HFFc6 (cell line): ENCODE results near the gene ZNF521. TPM values are rescaled to one million over a fixed set of nuclear protein-coding genes. Genes with fewer than 3 reads are reported as not detected.

Experiments used
- DNase-seq: peaks from one replicate; pipeline ENCODE4 v3.0.0-alpha.2; 2018
- H3K27ac Mint-ChIP-seq: 2 replicates; pipeline ENCODE4 v1.8.0; 2020; ENCODE audit warnings: mild to moderate bottlenecking, mixed read lengths
- H3K27me3 Mint-ChIP-seq: 2 replicates; pipeline ENCODE4 v1.8.0; 2021; ENCODE audit warnings: mild to moderate bottlenecking, moderate library complexity, mixed read lengths; ENCODE audit not compliant: insufficient read depth
- H3K36me3 Mint-ChIP-seq: 2 replicates; pipeline ENCODE4 v1.8.0; 2021; ENCODE audit warnings: low read depth, mixed read lengths
- H3K4me1 Mint-ChIP-seq: 2 replicates; pipeline ENCODE4 v1.8.0; 2020; ENCODE audit warnings: low read depth, mixed read lengths
- H3K4me3 Mint-ChIP-seq: 2 replicates; pipeline ENCODE4 v1.8.0; 2020; ENCODE audit warnings: mild to moderate bottlenecking, moderate library complexity, mixed read lengths
- H3K9me3 Mint-ChIP-seq: 2 replicates; pipeline ENCODE4 v1.8.0; 2020; ENCODE audit warnings: mild to moderate bottlenecking, mixed read lengths
- CTCF ChIP-seq: fragments of 200-600 bp; sonication (generic); IDR thresholded peaks from 2 replicates; pipeline ENCODE4 v1.5.0; 2021; ENCODE audit warnings: antibody characterized with exemption, mild to moderate bottlenecking
- total RNA-seq, 6 experiments: library from RNA; stranded (reverse); fragmentation: NEBNext Ultra II Directional; extraction: Animal tissue kit (Norgen Biotek cat#: 25700); gene quantifications; 2 replicates in 1 of 6; 3 replicates in 5 of 6; pipeline ENCODE4 v1.2.3, GENCODE V29; 2021

Gene ZNF521
- total RNA-seq, 6 experiments from 2014 or later = 0.27 to 5.3 (median 0.84) TPM

GRCh38 chr18:25072205-25072604, 279.8 kb downstream of the ZNF521 start:
- Mint-ChIP-seq H3K27ac (no peak overlapping the region), H3K4me1 (no peaks in the 10 kb centered on the region; the same call in 1 of the 2 replicates), H3K9me3 (peaks cover 3% of the 10 kb centered on the region; the same call in 1 of the 2 replicates), H3K4me3 (no peak overlapping the region), H3K27me3 (peaks cover 3% of the 10 kb centered on the region; the same call in 1 of the 2 replicates), H3K36me3 (peaks cover 5% of the 10 kb centered on the region; the same call in 1 of the 2 replicates)
- DNase-seq = no peak
- TF ChIP-seq CTCF = no peak

- DNase-seq = no peak
- Mint-ChIP-seq H3K4me3 (no peak overlapping the region), H3K27ac (no peak overlapping the region), H3K27me3 (no peaks in the 10 kb centered on the region), H3K36me3 (peaks cover 5% of the 10 kb centered on the region; the same call in 1 of the 2 replicates), H3K9me3 (no peaks in the 10 kb centered on the region; the same call in 1 of the 2 replicates), H3K4me1 (no peaks in the 10 kb centered on the region)
- TF ChIP-seq CTCF = no peak
These were observed 284.5 kb downstream of the ZNF521 start for GRCh38 chr18:25067275-25068025.

GRCh38 chr18:25066516-25066915, 285.4 kb downstream of the ZNF521 start:
- no peak for DNase-seq
- Mint-ChIP-seq H3K27ac (no peak overlapping the region), H3K27me3 (no peaks in the 10 kb centered on the region), H3K9me3 (no peaks in the 10 kb centered on the region; the same call in 1 of the 2 replicates), H3K36me3 (peaks cover 3% of the 10 kb centered on the region; the same call in 1 of the 2 replicates), H3K4me1 (no peaks in the 10 kb centered on the region), H3K4me3 (no peak overlapping the region)
- no peak for TF ChIP-seq CTCF

GRCh38 chr18:25062720-25063119, 289.2 kb downstream of the ZNF521 start:
- TF ChIP-seq CTCF = no peak; the same call in 1 of the 2 replicates
- DNase-seq = no peak
- no peaks in the 10 kb centered on the region for H3K27me3 Mint-ChIP-seq
- H3K27ac Mint-ChIP-seq = no peak overlapping the region
- H3K4me3 Mint-ChIP-seq = no peak overlapping the region
- H3K9me3 Mint-ChIP-seq = no peaks in the 10 kb centered on the region; the same call in 1 of the 2 replicates
- no peaks in the 10 kb centered on the region for H3K4me1 Mint-ChIP-seq
- H3K36me3 Mint-ChIP-seq = no peaks in the 10 kb centered on the region; the same call in 1 of the 2 replicates

DNA sequence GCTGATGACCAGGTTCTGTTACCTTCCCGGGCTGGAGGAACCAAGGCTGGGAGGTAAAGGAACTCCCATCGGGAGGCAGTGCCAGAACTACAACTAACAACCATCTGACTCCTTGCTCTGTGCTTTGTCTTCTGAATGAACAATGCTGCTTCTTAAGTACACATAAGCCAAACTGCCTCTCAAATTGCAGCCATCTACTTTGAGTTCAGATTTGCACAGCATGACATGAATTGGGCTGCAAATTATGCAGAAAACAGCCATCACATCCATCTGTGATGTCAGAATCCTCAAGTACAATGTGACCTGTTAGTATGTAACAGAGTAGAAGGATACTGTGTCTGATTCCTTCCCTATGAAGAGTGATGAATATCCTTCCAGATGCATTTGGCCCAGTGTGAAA, 290.6 kb downstream of the ZNF521 start:
- no peaks in the 10 kb centered on the region; the same call in 1 of the 2 replicates for H3K9me3 Mint-ChIP-seq
- no peaks in the 10 kb centered on the region for H3K36me3 Mint-ChIP-seq
- DNase-seq = no peak
- H3K27me3 Mint-ChIP-seq = no peaks in the 10 kb centered on the region
- no peak overlapping the region for H3K27ac Mint-ChIP-seq
- no peak for TF ChIP-seq CTCF
- no peak overlapping the region for H3K4me3 Mint-ChIP-seq
- H3K4me1 Mint-ChIP-seq = no peaks in the 10 kb centered on the region
